ENCODE results near the gene PRM1. TPM values are rescaled to one million over a fixed set of nuclear protein-coding genes. Genes with fewer than 3 reads are reported as not detected.

Gene PRM1
- polyA plus RNA-seq, 2 of the 4 experiments (the other 2 are of a cell fraction) = not detected

GRCh38 chr16:11316331-11317015, 35.3 kb upstream of the PRM1 start:
- ATAC-seq = no peak; a peak in 1 of 6 replicates
- Histone ChIP-seq H3K4me3 (no peak overlapping the region), H3K27ac (peak overlapping the region; percentile 44 to 70; a peak in 4 of 6 replicates), H3K9me3 (no peaks in the 10 kb centered on the region), H3K4me1 (peaks cover 27% of the 10 kb centered on the region), H3K4me2 (no peak overlapping the region)
- no peak for DNase-seq (ENCODE audit: low read depth in 1 of 2, low spot score in 1 of 2)
- no peak for FAIRE-seq
- CTCF ChIA-PET = no interaction called here
- POLR2A ChIA-PET = interaction anchor here (0.7 kb wide), 1 partner anchor 337 kb away, joined by 3 read pairs; no protein-coding TSS in a partner anchor
- no peak for TF ChIP-seq TP53 (CRISPR knock-in tag; IDR thresholded peaks at IDR 0.05)
- 78% methylated on average over 17 of the region's 23 CpGs for WGBS (ENCODE audit: missing lambda C conversion rate)

DNA sequence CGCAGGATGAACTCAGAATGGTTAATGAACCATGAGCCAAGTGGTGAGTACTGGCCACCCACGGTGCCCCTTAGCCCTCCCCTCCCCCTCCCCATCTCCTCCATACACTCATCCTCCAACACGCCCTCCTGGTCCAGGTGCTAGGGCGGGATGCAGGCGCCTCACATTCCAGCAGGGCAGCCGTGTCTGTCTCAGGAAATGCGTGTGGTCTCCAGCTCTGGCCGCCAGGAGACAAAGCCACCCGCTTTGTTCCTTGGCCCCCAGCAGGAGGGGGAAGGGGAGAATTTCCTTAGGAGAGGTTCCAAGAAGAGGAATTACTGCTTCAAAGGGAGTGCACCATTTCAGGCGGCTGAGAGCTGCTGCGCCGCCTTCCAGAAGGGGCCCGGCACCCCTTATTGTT, 34.4 kb upstream of the PRM1 start:
- Histone ChIP-seq H3K27ac (peak overlapping the region; percentile 44 to 70; a peak in 4 of 6 replicates), H3K9me3 (no peaks in the 10 kb centered on the region), H3K4me3 (no peak overlapping the region), H3K4me1 (peaks cover 27% of the 10 kb centered on the region), H3K4me2 (no peak overlapping the region)
- ChIA-PET POLR2A (no interaction called here), CTCF (interaction anchor here (0.6 kb wide), 1 partner anchor 41 kb away, joined by 3 read pairs; no protein-coding TSS in a partner anchor)
- DNase-seq (ENCODE audit: low read depth in 1 of 2, low spot score in 1 of 2) (peak in 1 of 2 experiments; percentile 38), FAIRE-seq (no peak), ATAC-seq (peak; percentile 39 to 48; a peak in 3 of 6 replicates)
- 69% methylated on average over 13 of the region's 13 CpGs for WGBS (ENCODE audit: missing lambda C conversion rate)
- no peak for TF ChIP-seq JUN (IDR thresholded peaks at IDR 0.05)

DNA sequence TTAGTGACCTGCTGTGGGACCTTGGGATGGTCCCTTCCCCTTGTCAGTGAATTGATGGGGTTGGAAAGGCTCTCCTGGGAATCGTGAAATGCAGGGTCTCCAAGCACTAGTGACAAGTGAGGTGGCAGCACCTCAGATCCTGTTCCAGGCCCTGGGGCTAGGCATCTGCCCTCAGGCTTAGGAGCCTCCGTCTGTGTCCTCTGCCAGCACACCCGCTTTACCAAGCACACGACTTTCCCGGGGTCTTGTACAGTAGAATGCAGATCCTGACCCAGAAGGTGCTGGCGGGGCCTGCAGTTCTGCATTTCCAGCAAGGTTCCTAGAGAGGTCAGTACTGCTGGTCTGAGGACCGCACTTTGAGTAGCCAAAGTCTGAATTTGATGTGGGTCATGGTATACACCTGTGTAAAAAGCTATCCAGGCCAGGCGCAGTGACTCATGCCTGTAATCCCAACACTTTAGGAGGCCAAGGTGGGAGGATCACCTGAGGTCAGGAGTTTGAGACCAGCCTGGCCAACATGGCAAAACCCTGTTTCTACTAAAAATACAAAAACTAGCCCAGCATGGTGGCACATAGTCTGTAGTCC, 33.3 kb upstream of the PRM1 start:
- Histone ChIP-seq H3K4me1 (peaks cover 22% of the 10 kb centered on the region), H3K9me3 (no peaks in the 10 kb centered on the region), H3K27ac (peak overlapping the region in 1 of 2 experiments; percentile 70; a peak in 1 of 6 replicates), H3K4me2 (no peak overlapping the region), H3K4me3 (no peak overlapping the region)
- ChIA-PET POLR2A (no interaction called here), CTCF (interaction anchor here (0.6 kb wide), 1 partner anchor 22 kb away, joined by 3 read pairs; no protein-coding TSS in a partner anchor)
- TF ChIP-seq, protein P1, sequence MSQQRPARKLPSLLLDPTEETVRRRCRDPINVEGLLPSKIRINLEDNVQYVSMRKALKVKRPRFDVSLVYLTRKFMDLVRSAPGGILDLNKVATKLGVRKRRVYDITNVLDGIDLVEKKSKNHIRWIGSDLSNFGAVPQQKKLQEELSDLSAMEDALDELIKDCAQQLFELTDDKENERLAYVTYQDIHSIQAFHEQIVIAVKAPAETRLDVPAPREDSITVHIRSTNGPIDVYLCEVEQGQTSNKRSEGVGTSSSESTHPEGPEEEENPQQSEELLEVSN (IDR thresholded peaks at IDR 0.05; ENCODE audit: borderline replicate concordance, low read depth) = no peak
- TF ChIP-seq JUNB (IDR thresholded peaks at IDR 0.05) = no peak
- no peak for TF ChIP-seq KDM5A (IDR thresholded peaks at IDR 0.05)
- TF ChIP-seq NR3C1 (IDR thresholded peaks at IDR 0.05) = no peak
- TF ChIP-seq PHF8 (IDR thresholded peaks at IDR 0.05; ENCODE audit: borderline replicate concordance, low read depth) = no peak
- no peak for TF ChIP-seq CHD4 (IDR thresholded peaks at IDR 0.05; ENCODE audit: borderline replicate concordance)
- no peak for TF ChIP-seq NFE2L2 (conservative IDR thresholded peaks at IDR 0.05; ENCODE audit: low read length)
- no peak for TF ChIP-seq EHMT2 (IDR thresholded peaks at IDR 0.05; ENCODE audit: low read depth)
- ATAC-seq (no peak), FAIRE-seq (no peak), DNase-seq (ENCODE audit: low read depth in 1 of 2, low spot score in 1 of 2) (no peak)
- 84% methylated on average over 8 of the region's 8 CpGs for WGBS (ENCODE audit: missing lambda C conversion rate)

DNA sequence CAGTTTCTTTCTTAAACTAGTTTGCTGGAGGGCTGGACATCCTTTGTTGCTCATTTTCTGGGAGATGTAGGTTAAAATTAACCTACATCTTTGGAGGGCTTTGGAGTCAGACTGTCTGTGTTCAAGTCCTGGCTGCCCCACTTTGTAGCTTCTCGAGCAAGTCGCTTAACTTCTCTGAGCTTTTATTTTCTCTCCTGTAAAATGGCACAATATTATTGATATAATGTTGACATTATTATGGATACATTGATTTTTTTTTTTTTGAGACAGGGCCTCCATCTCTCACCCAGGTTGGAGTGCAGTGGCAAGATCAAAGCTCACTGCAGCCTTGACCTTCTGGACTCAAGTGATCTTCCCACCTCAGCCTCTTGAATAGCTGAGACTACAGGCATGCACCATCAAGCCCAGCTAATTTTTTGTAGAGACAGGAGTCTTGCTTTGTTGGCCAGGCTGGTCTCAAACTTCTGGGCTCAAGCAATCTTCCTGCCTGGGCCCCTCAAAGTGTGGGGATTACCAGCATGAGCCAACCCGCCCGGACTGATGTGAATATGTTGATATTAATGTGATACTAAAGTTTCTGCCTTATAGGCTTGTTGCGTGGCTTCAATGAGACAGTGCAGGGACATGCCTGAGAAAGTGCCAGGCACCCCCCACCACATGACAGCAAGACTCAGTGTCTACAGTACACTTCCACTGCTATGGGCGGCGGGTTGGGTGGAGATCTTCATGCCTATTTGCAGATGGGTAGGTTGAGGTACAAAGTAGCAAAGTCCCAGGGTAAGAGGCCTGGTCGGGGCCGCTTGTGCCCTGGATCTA, 32.6 kb upstream of the PRM1 start:
- Histone ChIP-seq H3K4me1 (peaks cover 22% of the 10 kb centered on the region), H3K9me3 (no peaks in the 10 kb centered on the region), H3K4me2 (no peak overlapping the region), H3K27ac (peak overlapping the region in 1 of 2 experiments; percentile 78; a peak in 1 of 6 replicates), H3K4me3 (no peak overlapping the region)
- WGBS (ENCODE audit: missing lambda C conversion rate) = 93% methylated on average over 8 of the region's 9 CpGs
- FAIRE-seq = no peak
- ATAC-seq = no peak
- ChIA-PET POLR2A (interaction anchor here (2.4 kb wide), 1 partner anchor 58 kb away, joined by 8 read pairs; the partner anchor contains the start of gene SOCS1), CTCF (interaction anchor here (0.6 kb wide), 1 partner anchor 21 kb away, joined by 3 read pairs; no protein-coding TSS in a partner anchor)
- no peak for DNase-seq (ENCODE audit: low read depth in 1 of 2, low spot score in 1 of 2)
- TF ChIP-seq, protein P2, sequence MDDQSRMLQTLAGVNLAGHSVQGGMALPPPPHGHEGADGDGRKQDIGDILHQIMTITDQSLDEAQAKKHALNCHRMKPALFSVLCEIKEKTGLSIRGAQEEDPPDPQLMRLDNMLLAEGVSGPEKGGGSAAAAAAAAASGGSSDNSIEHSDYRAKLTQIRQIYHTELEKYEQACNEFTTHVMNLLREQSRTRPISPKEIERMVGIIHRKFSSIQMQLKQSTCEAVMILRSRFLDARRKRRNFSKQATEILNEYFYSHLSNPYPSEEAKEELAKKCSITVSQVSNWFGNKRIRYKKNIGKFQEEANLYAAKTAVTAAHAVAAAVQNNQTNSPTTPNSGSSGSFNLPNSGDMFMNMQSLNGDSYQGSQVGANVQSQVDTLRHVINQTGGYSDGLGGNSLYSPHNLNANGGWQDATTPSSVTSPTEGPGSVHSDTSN (IDR thresholded peaks at IDR 0.05) = no peak
- no peak for TF ChIP-seq POLR2A (IDR thresholded peaks at IDR 0.05; ENCODE audit: low read length)
- no peak for TF ChIP-seq HOXA7 (CRISPR knock-in tag; IDR thresholded peaks at IDR 0.05)
- TF ChIP-seq EP300 (IDR thresholded peaks at IDR 0.05) = no peak
- no peak for TF ChIP-seq HOXB5 (CRISPR knock-in tag; IDR thresholded peaks at IDR 0.05)
